H1 (cell line): ENCODE measurements around the gene ALPK3. TPM values are rescaled to one million over a fixed set of nuclear protein-coding genes. Genes with fewer than 3 reads are reported as not detected.

Experiments
- CTCF ChIA-PET: fragments of 300-600 bp; sonication (Branson Sonifier 250); formaldehyde crosslinking; loops from one replicate; lab custom pipeline; 2021; ENCODE audit not compliant: partially characterized antibody; lab: Charles Lee
- POLR2A ChIA-PET: fragments of 300-600 bp; sonication (Branson Sonifier 250); formaldehyde crosslinking; loops from one replicate; lab custom pipeline; 2021; ENCODE audit warnings: inconsistent platforms; ENCODE audit not compliant: partially characterized antibody; lab: Charles Lee
- DNase-seq, 2 experiments: peaks; one replicate each; pipeline versions ENCODE4 v3.0.0 to v3.0.0-alpha.2; 2010 to 2022; ENCODE audit warnings: low spot score in 2 of 2, low read depth in 1 of 2, mixed read lengths in 1 of 2
- FAIRE-seq: peaks from 2 replicates; lab custom pipeline; 2011; peaks lifted over from hg19 to GRCh38; lab: Jason Lieb, UNC
- H2AFZ ChIP-seq: 2 replicates; pipeline ENCODE4 v1.8.1; 2012; ENCODE audit warnings: low read length, inconsistent platforms
- H2AK5ac ChIP-seq: 2 replicates; pipeline ENCODE4 v1.6.1; 2013; ENCODE audit warnings: low read depth, low read length
- H2BK120ac ChIP-seq: replicated peaks from 2 replicates; pipeline ENCODE3; 2013; ENCODE audit warnings: low read depth, low read length, inconsistent platforms
- H2BK12ac ChIP-seq: 2 replicates; pipeline ENCODE4 v1.6.1; 2013; ENCODE audit warnings: low read depth, low read length
- H2BK15ac ChIP-seq: 2 replicates; pipeline ENCODE4 v1.6.1; 2013; ENCODE audit warnings: low read length
- H2BK20ac ChIP-seq: 2 replicates; pipeline ENCODE4 v1.6.1; 2013; ENCODE audit warnings: low read length
- H2BK5ac ChIP-seq: 2 replicates; pipeline ENCODE4 v1.6.1; 2013; ENCODE audit warnings: low read depth, low read length
- H3K14ac ChIP-seq: 2 replicates; pipeline ENCODE4 v1.6.1; 2013; ENCODE audit warnings: inconsistent platforms; ENCODE audit not compliant: insufficient read length
- H3K18ac ChIP-seq: 2 replicates; pipeline ENCODE4 v1.6.1; 2013; ENCODE audit warnings: low read length; ENCODE audit errors: extremely low read depth
- H3K23ac ChIP-seq: 2 replicates; pipeline ENCODE4 v1.6.1; 2013; ENCODE audit warnings: inconsistent platforms; ENCODE audit not compliant: insufficient read length
- H3K23me2 ChIP-seq: 2 replicates; pipeline ENCODE4 v1.6.1; 2013; ENCODE audit warnings: low read depth, low read length
- H3K27ac ChIP-seq: 2 replicates; pipeline ENCODE4 v1.6.1; 2011; ENCODE audit warnings: low read depth, low read length, inconsistent platforms
- H3K27me3 ChIP-seq, 4 experiments: replicated peaks in 1 of 4; 1 replicate in 1 of 4; 2 replicates in 3 of 4; pipeline versions ENCODE4 v1.6.1 to v1.8.1; 2011 to 2013; ENCODE audit warnings: low read length in 3 of 4, mild to moderate bottlenecking in 3 of 4, inconsistent platforms in 2 of 4, mixed read lengths in 2 of 4, moderate library complexity in 1 of 4; ENCODE audit not compliant: control insufficient read depth in 3 of 4, insufficient read depth in 3 of 4; ENCODE audit errors: extremely low read depth in 1 of 4
- H3K36me3 ChIP-seq, 4 experiments: 2 replicates each; pipeline versions ENCODE4 v1.6.1 to v1.8.1; 2011 to 2013; ENCODE audit warnings: mild to moderate bottlenecking in 4 of 4, low read length in 3 of 4, moderate library complexity in 2 of 4, control low read depth in 1 of 4, inconsistent platforms in 1 of 4; ENCODE audit not compliant: insufficient read depth in 4 of 4, control insufficient read depth in 2 of 4
- H3K4ac ChIP-seq: replicated peaks from 2 replicates; pipeline ENCODE3; 2013; ENCODE audit warnings: low read length, low read depth, mixed read lengths, inconsistent platforms; ENCODE audit not compliant: insufficient read length
- H3K4me1 ChIP-seq, 4 experiments: replicated peaks in 1 of 4; 1 replicate in 1 of 4; 2 replicates in 3 of 4; pipeline versions ENCODE4 v1.6.1 to v1.8.1; 2011 to 2013; ENCODE audit warnings: low read length in 3 of 4, inconsistent platforms in 2 of 4, mixed read lengths in 1 of 4; ENCODE audit not compliant: insufficient read depth in 4 of 4, control insufficient read depth in 3 of 4
- H3K4me2 ChIP-seq, 2 experiments: 2 replicates each; pipeline versions ENCODE4 v1.6.1 to v1.8.1; 2011 to 2013; ENCODE audit warnings: low read depth in 2 of 2, low read length in 2 of 2, control low read depth in 1 of 2, inconsistent platforms in 1 of 2, mild to moderate bottlenecking in 1 of 2; ENCODE audit not compliant: insufficient read depth in 1 of 2
- H3K4me3 ChIP-seq, 4 experiments: fragments of 200-600, 300-600 bp in 1 of 4; sonication (generic), shearing (Covaris generic), sonication (Bioruptor Twin) in 1 of 4; 2 replicates each; pipeline versions ENCODE4 v1.5.1 to v1.8.1; 2011 to 2016; ENCODE audit warnings: low read length in 4 of 4, low read depth in 3 of 4, control low read depth in 2 of 4, inconsistent platforms in 2 of 4, mild to moderate bottlenecking in 2 of 4, mixed read lengths in 1 of 4, moderate library complexity in 1 of 4; ENCODE audit not compliant: insufficient read depth in 2 of 4; ENCODE audit errors: extremely low read depth in 1 of 4
- H3K56ac ChIP-seq: replicated peaks from 2 replicates; pipeline ENCODE3; 2013; ENCODE audit warnings: low read depth, mild to moderate bottlenecking, mixed read lengths, low read length, inconsistent platforms; ENCODE audit not compliant: insufficient read length
- H3K79me1 ChIP-seq: 2 replicates; pipeline ENCODE4 v1.6.1; 2013; ENCODE audit warnings: low read depth, low read length, control low read depth
- H3K79me2 ChIP-seq, 2 experiments: 2 replicates each; pipeline versions ENCODE4 v1.6.1 to v1.8.1; 2012 to 2013; ENCODE audit warnings: low read length in 2 of 2, mild to moderate bottlenecking in 2 of 2, inconsistent platforms in 1 of 2; ENCODE audit not compliant: insufficient read depth in 2 of 2, control insufficient read depth in 1 of 2
- H3K9ac ChIP-seq, 4 experiments: replicated peaks in 1 of 4; 1 replicate in 1 of 4; 2 replicates in 3 of 4; pipeline versions ENCODE4 v1.6.1 to v1.8.1; 2011 to 2013; ENCODE audit warnings: low read depth in 3 of 4, low read length in 3 of 4, control low read depth in 2 of 4, mild to moderate bottlenecking in 2 of 4, moderate library complexity in 2 of 4, inconsistent platforms in 1 of 4; ENCODE audit errors: extremely low read depth in 1 of 4
- H3K9me3 ChIP-seq, 2 experiments: 2 replicates each; pipeline versions ENCODE4 v1.6.1 to v1.8.1; 2012 to 2013; ENCODE audit warnings: mild to moderate bottlenecking in 2 of 2, moderate library complexity in 2 of 2, control low read depth in 1 of 2, inconsistent platforms in 1 of 2, low read depth in 1 of 2, low read length in 1 of 2, mixed read lengths in 1 of 2; ENCODE audit not compliant: insufficient read depth in 2 of 2
- H4K20me1 ChIP-seq, 2 experiments: replicated peaks in 1 of 2; 2 replicates each; pipeline versions ENCODE3 to v1.8.1; 2011 to 2013; ENCODE audit warnings: inconsistent platforms in 2 of 2, low read length in 2 of 2, mild to moderate bottlenecking in 1 of 2; ENCODE audit not compliant: insufficient read depth in 2 of 2, control insufficient read depth in 1 of 2
- H4K5ac ChIP-seq: 2 replicates; pipeline ENCODE4 v1.6.1; 2013; ENCODE audit warnings: low read length, low read depth, mixed read lengths, inconsistent platforms; ENCODE audit not compliant: insufficient read length
- H4K8ac ChIP-seq: 2 replicates; pipeline ENCODE4 v1.8.0; 2013; ENCODE audit warnings: mild to moderate bottlenecking, moderate library complexity, low read length, inconsistent platforms; ENCODE audit not compliant: insufficient read depth; ENCODE audit errors: extremely low read depth
- H4K91ac ChIP-seq: replicated peaks from 2 replicates; pipeline ENCODE3; 2013; ENCODE audit warnings: low read length, mixed read lengths, inconsistent platforms; ENCODE audit not compliant: insufficient read length
- SUZ12 ChIP-seq: fragments of 200-600 bp; sonication (generic); IDR thresholded peaks from 2 replicates; pipeline ENCODE4 v1.6.1; 2012; ENCODE audit warnings: mild to moderate bottlenecking, inconsistent platforms, low read length, moderate library complexity, mixed read lengths
- WGBS, 2 experiments: shearing (Covaris generic) in 1 of 2; methylation state at CpG; one replicate each; pipeline versions ENCODE4 v1.1.6 to v1.1.7; 2013 to 2015; ENCODE audit warnings: low lambda C conversion rate in 2 of 2, mixed read lengths in 2 of 2, inconsistent platforms in 1 of 2, low coverage in 1 of 2, missing lambda C conversion rate in 1 of 2; ENCODE audit not compliant: insufficient replicate concordance in 2 of 2, insufficient coverage in 1 of 2, insufficient read length in 1 of 2; ENCODE audit errors: extremely low coverage in 1 of 2, missing lambda C conversion rate in 1 of 2; 5-methylcytosine and 5-hydroxymethylcytosine counted together
- polyA plus RNA-seq, 7 experiments: library from polyadenylated mRNA; depleted of rRNA in 3 of 7; stranded (reverse) in 5 of 7; unstranded in 2 of 7; fragments of >200 nt in 5 of 7; fragments of 200-250 nt in 2 of 7; gene quantifications; 1 replicate in 5 of 7; 2 replicates in 1 of 7; 4 replicates in 1 of 7; pipeline versions ENCODE4 v1.2.1 to v1.2.3, GENCODE V29; 2011 to 2013; ENCODE audit warnings: missing spikeins in 2 of 7, mixed read lengths in 2 of 7
- total RNA-seq: library from RNA; stranded (reverse); fragmentation: NEBNext Ultra II Directional; extraction: Animal tissue kit (Norgen Biotek cat#: 25700); gene quantifications from 2 replicates; pipeline ENCODE4 v1.2.1, GENCODE V29; 2021
- TF ChIP-seq, protein P1 (sequence below): IDR thresholded peaks from 2 replicates; pipeline ENCODE4 v1.6.1; 2012; ENCODE audit warnings: inconsistent platforms

Gene ALPK3
- total and polyA plus RNA-seq, 2 of the 8 experiments (the other 6 are each of a cell fraction or from before 2014, with no cell fraction given): 4.4 to 19.2 TPM

GRCh38 chr15:84836844-84837243, 19.7 kb downstream of the ALPK3 start:
- Histone ChIP-seq H3K36me3 (peaks cover 0 to 3% (median 1%) of the 10 kb centered on the region in 4 experiments; a peak in 1 of 8 replicates), H2AFZ (no peak overlapping the region), H3K4me2 (no peak overlapping the region), H3K9ac (no peak overlapping the region), H3K23ac (no peak overlapping the region), H2BK20ac (no peak overlapping the region), H3K9me3 (no peaks in the 10 kb centered on the region), H3K56ac (no peak overlapping the region), H3K4ac (no peak overlapping the region), H2AK5ac (no peak overlapping the region), H4K91ac (no peak overlapping the region), H3K79me1 (no peaks in the 10 kb centered on the region), H3K27ac (no peak overlapping the region), H3K18ac (no peak overlapping the region), H4K20me1 (peaks cover 0 to 2% of the 10 kb centered on the region in 2 experiments), H3K27me3 (no peaks in the 10 kb centered on the region), H3K23me2 (no peaks in the 10 kb centered on the region), H2BK120ac (no peak overlapping the region), H2BK5ac (no peak overlapping the region), H2BK12ac (no peak overlapping the region), H4K5ac (no peak overlapping the region), H3K4me1 (no peaks in the 10 kb centered on the region), H3K14ac (no peak overlapping the region), H3K79me2 (no peaks in the 10 kb centered on the region), H3K4me3 (no peak overlapping the region), H4K8ac (no peak overlapping the region), H2BK15ac (no peak overlapping the region)
- DNase-seq: no peak
- no peak for FAIRE-seq
- CTCF ChIA-PET: interaction anchor here (1.4 to 5.6 kb wide), 5 partner anchors 9 to 207 kb away, joined by 4 to 43 read pairs (median 8); no protein-coding TSS in a partner anchor
- no peak for TF ChIP-seq SUZ12
- TF ChIP-seq, protein P1, sequence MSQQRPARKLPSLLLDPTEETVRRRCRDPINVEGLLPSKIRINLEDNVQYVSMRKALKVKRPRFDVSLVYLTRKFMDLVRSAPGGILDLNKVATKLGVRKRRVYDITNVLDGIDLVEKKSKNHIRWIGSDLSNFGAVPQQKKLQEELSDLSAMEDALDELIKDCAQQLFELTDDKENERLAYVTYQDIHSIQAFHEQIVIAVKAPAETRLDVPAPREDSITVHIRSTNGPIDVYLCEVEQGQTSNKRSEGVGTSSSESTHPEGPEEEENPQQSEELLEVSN: no peak
- POLR2A ChIA-PET: interaction anchor here (0.6 to 1.6 kb wide), 6 partner anchors 10 to 104 kb away, joined by 3 to 6 read pairs (median 3); no protein-coding TSS in a partner anchor
- 94% methylated on average over 1 of the region's 1 CpG; no CpG with 5 or more reads in 1 of the 2 experiments for WGBS, 2 experiments
